SKM-1 treated with dmso at 0.1 percent for 144 hours (cell line): Measurements from ENCODE around the gene TBC1D2B.

Source experiments
- DNase-seq: peaks from one replicate; lab custom pipeline; 2025; ENCODE audit not compliant: unreplicated experiment; lab: John Stamatoyannopoulos, UW

The TBC1D2B gene

DNA sequence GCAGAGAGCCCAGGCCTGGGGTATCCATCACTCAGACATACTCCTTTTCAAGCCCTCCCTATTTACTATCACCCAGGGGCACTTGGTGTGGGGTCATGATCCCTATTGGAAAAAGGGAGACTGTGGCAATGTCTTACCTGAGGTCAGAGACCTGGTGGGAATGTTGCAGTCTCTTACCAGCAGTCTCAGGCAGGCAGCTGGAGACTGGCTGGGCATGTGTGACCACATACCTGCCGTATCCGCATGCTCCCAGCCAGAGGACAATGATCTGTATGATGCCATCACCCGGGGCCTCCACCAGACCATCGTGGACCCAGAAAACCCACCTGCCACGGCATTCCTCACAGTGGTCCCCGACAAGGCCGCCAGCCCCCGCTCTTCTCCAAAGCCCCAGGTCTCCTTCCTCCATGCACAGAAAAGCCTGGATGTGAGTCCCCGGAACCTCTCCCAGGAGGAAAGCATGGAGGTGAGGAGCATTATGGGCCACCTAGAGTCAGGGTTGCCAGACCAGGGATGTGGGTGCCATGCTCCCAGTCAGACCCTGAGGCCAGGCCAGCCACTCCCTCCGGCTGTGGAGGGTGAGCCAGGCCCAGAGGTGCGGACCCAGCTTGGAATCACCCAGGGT lies 20.7 kb upstream of the TBC1D2B start:
- no peak for DNase-seq

DNA sequence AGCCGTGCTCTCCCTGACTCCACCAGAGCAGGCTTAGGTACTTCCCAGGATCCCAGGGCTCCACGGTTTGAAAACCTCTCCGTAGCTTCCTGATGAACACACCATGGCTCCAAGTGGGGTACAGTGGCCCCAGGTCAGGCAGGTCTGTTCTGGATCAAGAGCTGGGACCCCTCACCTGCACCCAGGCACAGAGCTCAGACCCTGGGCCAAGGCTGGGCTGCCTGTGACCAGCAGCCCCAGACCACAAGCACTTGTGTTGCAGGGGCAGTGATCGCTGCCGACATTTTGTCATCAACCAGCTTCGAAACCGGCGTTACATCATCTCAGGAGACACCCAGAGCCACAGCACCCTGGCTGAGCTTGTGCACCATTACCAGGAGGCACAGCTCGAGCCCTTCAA lies 20.2 kb upstream of the TBC1D2B start:
- DNase-seq: no peak

DNA sequence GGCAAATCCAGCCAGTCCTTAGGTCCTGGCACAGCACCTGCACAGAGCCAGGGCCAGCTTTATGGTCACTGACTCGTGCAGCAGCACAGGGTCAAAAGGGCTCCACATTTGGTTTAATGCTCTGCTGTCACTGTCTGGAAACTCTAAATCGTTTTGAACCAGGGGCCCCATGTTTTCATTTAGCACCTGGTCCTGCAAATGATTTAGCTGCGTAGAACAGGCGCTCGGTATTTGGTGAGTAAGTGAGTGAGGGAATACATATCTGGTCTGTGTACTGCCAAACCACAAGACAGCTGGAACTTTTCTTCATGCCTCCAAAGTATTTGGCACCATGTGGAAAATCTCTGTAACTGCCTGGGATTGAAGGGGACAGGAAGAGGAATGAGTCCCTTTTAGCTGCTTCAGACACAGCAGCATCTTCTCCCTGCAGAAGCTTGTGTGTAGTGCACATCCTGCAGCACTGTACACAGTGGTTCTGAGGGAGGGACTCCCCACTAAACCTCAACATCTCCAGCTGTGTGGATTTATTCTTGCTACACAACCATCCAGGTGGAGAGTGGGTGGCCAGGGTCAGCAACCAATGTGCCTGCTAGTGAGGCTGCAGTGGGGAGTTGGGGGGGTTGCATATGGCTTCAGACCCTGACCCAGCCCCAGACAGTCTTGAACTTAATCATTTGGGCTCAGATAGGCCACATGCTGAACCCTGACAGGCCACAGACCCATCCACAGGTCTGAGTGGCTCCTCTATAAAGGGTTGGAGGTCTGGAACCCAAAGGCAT lies 15.9 kb upstream of the TBC1D2B start:
- no peak for DNase-seq

DNA sequence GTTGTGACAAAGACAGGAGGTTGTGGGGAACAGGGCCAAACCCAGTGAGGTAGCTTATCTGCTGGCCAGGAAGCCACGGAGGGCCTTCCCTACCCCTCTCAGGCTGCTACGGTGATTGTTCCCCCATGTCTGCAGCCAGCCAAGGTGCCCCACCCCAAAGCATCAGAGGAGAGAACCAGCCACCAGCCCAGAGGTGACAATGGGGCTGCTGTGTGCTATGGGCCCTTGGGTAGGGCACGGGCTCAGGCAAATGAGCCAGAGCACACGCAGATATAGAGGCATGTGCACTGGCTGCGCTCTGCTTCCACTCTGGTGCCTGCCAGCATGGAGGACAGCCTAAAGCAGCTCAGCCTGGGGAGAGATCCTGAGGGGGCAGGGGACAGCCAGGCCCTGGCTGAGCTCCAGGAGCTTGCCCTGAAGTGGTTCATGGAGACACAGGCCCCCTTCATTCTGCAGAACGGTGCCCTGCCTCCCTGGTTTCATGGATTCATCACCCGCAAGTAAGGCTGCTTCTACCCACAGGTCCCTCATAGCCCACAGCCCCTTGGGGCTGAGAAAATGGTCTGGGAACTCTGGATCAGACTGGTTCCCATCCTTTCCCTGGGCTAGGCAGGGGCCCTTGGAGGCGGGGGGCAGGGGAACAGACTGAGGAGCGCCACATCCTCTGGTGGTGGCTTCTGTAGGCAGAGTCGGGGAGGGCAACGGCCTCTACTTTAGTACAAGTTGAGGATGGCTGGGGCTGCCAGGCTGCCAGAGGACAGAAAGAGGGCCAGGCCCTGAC lies 14.9 kb upstream of the TBC1D2B start, which contains the start of gene SH2D7:
Gene SH2D7, plus strand, starts transcription at position 301 of the 781 bp plus-strand sequence. Its CDS starts 24 bp downstream, at position 325.
- DNase-seq: no peak

DNA sequence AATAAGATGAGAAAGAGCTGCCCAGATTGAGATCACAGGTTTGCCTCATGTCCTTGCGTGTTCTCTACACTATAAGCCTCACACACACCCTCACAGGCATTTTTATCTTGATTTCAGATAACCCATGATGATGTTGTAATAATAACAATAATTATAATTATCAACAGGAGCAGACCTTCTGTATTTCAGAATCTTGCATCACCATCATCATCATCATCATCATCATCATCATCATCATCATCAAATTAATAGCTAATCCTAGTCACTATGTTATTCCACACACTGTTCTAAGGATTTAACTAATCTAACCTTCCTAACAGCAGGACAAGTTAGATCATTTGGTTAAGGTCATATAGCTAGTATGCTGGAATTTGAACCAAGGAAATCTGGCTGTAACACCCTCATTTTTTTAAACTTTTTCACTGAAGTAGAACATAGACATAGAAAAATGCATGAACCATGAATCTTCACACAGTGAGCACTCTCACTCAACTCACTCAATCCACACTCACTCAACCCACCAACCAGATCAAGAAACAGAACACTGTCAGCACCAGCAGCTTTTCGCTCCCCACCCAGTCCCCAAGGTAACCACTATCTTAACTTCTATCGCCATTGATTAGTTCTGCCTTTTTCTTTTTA lies 13.0 kb upstream of the TBC1D2B start:
- DNase-seq: no peak

DNA sequence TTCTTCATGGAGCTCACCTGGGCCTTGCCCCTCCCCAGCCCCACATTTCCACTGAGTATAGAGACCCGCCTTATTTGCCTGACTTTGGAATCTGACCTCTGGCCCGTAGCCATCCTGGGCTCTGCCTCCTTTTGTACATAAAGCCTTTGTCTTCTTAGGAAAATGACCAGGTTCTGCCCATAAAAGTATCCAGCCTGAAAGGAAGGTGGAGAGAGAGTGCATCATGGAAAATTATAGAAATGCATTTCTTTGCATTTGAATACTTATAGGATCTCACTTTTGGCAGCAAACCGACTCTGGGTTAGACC lies 11.2 kb upstream of the TBC1D2B start:
- no peak for DNase-seq

DNA sequence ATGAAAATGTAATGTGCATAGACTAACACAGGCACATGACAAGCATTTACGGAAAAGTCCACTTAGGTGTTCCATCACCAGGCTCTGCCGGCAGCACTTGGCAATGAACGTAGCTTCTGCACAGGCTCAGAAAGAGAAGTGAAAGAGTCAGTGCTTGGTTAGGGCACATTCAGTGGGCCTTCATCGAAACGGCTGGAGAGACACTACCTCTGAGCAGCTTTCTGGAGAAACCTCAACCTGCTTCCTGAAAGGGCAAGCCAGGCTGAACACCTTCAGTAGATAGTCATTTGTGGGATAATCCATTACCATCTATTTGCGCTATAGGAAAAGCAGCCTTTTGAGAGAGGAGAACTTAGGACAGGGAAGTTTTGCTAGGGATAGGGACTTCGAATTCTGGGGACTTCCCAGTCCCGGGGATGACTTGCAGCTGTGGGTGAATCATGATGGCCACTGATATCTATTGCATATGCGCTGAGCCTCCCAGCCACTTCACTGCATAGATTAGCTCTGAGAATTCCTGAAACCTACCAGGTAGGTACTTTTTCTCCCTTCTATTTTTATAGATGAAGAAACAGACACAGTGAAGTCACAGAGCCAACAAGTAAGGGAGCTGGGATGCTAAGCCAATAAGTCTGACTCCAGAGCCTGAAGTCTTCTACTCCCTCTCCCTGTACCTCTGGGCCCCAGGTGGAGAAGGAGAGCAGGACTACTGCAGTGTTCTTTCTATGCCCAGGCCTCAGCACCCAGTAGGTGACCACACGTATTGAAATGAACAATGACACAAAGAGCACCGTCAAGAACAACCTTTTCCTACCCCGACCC lies 10.7 kb upstream of the TBC1D2B start:
- no peak for DNase-seq

GRCh38 chr15:78085928-78086327 lies 8.4 kb upstream of the TBC1D2B start:
- DNase-seq: no peak

DNA sequence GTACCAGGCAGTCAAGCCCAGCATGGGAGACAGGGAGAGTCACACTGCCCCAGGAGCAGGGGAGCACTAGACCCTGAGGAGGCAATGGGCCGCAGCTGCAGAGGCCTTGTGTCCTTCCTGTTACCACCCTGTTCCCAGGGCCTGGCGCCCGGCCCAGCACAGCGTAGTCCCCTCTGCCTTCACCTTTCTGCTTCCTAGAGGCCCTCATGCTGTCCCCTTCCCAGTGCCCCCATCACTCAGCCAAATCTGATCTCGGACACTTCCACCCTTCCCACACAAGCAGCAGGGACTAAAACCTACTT lies 6.9 kb upstream of the TBC1D2B start:
- no peak for DNase-seq

- DNase-seq: no peak
These were observed 6.4 kb upstream of the TBC1D2B start for GRCh38 chr15:78083687-78084448.

DNA sequence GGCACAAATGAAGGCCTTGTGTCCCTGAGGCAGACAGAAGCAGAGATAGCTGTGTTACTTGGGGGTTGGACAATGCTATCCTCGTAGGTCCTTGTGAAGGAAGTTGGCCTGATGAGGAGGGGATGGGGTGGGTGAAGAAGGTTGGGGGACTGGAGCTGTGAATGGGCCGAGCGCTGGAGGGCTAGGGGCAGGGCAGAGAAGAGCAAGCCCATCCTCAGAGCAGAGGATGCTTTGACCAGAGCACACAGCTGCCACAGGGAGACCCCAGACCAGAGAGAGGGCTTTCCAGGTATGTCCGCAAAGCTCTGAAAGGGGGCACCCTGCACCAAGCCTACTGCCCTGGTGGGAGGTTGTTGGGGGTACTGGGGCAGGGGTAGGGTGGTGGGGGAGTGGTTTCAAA lies 5.7 kb upstream of the TBC1D2B start:
- no peak for DNase-seq

DNA sequence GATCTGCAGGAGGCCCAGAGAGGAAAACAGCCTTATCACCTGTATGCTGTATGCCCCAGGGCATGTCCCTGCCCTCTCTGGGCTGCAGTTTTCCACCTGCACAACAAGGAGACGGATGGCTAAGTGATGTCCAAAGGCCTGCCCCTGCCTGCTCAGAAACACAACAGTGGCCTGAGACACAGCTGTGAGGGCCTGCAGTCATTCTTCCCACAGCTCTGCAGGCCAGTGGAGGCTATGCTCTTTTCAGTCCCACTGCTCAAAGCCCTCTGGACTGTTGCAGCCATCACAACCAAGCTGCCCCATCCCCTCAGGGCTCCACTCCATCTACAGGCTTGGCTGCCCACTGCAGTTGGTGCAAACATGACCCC lies 5.2 kb upstream of the TBC1D2B start:
- no peak for DNase-seq

DNA sequence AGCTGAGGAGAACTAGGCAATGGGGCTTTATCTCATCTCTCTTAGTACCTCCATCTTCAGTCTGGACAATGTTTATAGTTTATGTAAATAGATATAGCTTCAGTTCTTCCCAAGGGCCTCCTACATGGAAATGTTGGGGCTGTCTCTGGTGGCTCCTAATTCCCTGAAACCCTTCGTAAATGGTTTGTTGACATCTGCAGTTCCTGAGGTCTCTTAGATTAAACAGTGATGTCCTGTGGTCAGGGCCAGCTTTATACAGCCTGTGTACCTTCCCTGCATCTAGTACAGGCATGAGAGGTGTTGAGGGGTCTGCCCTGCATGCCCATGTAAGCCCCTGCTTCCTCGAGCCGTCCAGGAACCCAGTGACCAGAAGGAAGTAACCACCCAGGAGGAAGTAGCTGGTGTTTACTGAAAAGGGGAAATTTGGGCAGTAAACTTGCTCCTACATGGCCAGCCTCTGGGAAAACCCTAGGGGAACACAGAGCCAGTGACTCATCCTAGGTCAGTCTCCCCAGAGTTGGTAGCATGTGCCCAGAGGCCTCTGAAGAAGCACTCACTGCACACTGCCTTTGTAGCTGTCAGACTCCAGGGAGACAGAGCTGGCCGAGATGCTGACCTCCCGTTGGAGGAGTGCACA lies 4.7 kb upstream of the TBC1D2B start:
- DNase-seq: peak; percentile 29

GRCh38 chr15:78080088-78080460 lies 2.6 kb upstream of the TBC1D2B start:
- no peak for DNase-seq

GRCh38 chr15:78079298-78080087 lies 2.0 kb upstream of the TBC1D2B start:
- no peak for DNase-seq

GRCh38 chr15:78077871-78078210 lies 330 bp upstream of the TBC1D2B start:
- DNase-seq: no peak

DNA sequence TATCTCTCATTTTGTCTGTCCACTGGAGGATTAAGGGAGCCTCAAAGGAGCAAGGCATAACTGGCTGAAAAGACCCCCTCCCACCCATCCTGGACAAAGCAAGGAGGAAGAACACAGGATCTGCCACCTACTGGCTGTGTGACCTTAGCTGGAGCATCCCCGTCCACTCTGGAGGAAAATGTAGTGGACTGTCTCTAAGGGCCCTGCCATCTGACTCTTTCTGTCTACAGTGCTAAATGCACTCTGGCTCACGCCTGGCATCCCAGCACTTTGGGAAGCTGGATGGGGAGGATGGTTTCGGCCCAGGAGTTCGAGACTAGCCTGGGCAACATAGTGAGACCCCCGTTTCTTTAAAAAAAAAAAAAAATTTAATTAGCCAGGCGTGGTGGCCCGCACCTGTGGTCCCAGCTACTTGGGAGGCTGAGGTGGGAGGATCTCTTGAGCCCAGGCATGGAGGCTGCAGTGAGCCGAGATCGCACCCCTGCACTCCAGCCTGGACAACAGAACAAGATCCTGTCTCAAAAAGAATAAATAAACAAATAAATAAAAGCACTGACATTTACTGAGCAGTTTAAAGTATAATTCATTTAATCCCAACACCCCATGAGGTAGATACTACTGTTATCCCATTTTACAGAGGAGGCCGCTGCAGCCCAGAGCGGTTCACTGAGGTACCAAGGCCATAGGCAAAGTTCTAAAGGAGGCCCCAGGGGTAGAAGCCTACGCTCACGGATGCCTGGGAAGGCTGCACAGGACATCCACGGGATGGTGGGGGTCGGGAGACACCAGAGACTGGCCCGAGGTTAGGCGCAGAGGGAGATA lies 1.1 kb downstream of the TBC1D2B start:
- DNase-seq: no peak

GRCh38 chr15:78075490-78076230 lies 1.9 kb downstream of the TBC1D2B start:
- DNase-seq: no peak
